ENCODE measurements around the gene ADGRG3.
A peak's percentile ranks its signal among the peaks of the same experiment; 100 is the strongest.
"Not testable (repeated sequence)": the region's sequence is repeated elsewhere in the genome, so short reads cannot be mapped to it uniquely, and the experiment has no call there.

Gene ADGRG3

DNA sequence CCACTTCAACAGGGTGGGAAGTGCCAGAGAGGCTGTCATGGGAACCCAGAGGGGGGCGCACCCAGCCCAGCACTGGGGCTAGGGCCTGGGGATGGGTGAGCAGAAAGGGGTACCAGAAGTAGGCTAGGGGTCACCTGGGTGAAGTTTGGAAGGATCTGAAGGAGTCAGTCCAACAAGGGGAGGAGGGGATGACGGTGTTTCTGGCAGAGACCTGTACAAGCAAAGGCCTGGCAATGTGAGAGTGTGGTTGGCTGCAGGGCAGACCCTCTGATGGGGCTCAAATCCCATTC is 54.0 kb downstream of the ADGRG3 start:
- DNase-seq, result no peak

DNA sequence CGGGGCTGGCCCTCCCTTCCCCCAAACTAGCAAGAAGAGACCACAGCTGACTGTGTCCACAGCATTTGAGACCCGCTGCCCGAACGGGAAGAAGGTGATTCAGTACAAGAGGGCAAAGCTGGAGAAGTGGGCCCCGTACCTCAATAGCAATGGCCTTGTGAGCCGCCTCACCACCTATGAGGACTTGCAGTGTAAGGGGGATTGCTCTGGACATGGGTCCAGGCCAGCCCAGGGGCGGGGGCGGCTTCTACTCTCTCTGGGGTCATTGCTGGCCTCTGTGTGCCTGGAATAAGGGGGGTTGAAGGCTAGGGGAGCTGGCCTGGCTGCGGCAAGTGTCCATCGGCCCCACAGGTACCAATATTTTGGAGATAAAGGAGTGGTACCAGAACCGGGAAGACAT is 54.5 kb downstream of the ADGRG3 start:
- DNase-seq, result no peak

GRCh38 chr16:57723170-57723569 is 55.1 kb downstream of the ADGRG3 start:
- DNase-seq, result no peak

DNA sequence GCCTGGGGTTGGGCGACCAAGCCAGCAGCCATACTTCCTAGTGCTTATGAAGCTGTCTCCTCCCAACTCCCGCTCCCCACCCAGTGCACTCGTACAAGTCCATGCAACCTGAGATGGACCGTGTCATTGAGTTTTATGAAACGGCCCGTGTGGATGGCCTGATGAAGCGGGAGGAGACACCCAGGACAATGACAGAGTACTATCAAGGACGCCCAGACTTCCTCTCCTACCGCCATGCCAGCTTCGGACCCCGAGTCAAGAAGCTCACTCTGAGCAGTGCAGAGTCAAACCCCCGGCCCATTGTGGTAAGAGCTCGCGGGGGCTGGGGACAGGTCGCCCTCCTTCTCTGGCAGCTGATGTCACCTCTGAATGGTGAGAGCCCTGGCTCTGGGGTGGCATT is 56.4 kb downstream of the ADGRG3 start:
- no peak for DNase-seq

DNA sequence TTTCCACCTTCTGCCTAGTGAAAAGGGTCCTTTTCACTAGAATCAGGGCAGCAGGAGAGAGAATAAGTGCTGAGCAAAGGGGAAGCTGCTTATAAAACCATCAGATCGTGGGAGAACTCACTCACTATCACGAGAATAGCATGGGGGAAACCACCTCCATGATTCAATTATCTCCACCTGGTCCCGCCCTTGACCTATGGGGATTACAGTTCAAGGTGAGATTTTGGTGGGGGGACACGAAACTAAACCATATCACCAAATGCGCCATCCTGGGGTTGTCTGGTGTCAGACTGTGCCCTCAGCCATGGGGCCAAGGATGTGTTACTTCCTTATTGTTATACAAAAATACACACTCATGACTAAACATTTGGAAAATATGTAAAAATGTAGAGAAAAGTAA is 57.0 kb downstream of the ADGRG3 start:
- no peak for DNase-seq

DNA sequence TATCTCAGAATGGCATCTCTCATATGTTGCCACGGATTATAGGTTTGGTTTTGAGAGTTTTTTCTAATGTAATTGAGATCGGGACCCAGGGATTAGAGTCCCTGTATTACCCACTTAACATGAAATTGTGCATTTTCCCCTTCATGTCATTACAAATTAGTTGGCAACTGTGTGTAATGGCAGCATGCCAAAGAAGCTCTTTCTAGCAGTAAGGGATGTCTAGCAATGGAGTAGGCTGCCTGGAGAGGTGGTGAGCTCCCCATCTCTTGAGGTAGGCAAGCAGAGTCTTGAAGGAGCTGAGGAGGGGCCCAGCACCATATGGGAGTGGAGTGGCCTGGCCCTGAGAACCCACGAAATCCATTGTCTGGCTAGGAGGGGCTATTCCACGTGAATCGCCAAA is 57.4 kb downstream of the ADGRG3 start:
- DNase-seq, result no peak

DNA sequence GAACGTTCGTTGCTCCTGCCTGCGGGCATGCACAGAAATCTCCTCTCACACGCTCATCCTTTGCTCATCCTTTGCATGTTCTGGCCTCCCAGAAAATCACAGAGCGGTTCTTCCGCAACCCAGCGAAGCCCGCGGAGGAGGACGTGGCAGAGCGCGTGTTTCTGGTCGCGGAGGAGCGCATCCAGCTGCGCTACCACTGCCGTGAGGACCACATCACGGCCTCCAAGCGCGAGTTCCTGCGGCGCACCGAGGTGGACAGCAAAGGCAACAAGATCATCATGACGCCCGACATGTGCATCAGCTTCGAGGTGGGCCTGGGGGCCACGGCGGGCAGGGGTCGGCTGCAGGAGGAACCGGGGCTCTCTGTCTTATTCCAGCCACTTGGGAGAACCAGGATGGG is 57.9 kb downstream of the ADGRG3 start:
- DNase-seq, result no peak

- DNase-seq, result no peak
These were observed 58.4 kb downstream of the ADGRG3 start for GRCh38 chr16:57726433-57726947.

DNA sequence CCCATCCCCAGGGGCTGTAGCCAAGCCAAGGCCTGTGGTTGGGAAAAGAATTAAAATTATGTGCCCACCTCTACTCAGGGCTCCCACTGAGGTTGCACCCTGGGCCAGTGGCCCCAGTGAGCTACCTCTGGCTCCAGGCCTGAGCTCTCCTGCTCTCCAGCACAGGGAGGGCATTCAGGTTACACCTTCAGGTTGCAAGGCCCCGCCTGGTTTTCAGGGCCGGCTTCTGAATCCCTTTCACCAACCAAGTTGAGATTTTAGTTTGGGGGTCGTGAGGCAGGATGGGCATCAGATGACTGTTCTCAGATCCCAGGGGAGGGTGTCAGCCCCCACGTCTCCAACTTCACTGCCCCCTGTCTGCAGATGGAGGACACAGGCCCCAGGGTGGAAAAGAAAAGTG is 59.5 kb downstream of the ADGRG3 start:
- DNase-seq, result no peak

DNA sequence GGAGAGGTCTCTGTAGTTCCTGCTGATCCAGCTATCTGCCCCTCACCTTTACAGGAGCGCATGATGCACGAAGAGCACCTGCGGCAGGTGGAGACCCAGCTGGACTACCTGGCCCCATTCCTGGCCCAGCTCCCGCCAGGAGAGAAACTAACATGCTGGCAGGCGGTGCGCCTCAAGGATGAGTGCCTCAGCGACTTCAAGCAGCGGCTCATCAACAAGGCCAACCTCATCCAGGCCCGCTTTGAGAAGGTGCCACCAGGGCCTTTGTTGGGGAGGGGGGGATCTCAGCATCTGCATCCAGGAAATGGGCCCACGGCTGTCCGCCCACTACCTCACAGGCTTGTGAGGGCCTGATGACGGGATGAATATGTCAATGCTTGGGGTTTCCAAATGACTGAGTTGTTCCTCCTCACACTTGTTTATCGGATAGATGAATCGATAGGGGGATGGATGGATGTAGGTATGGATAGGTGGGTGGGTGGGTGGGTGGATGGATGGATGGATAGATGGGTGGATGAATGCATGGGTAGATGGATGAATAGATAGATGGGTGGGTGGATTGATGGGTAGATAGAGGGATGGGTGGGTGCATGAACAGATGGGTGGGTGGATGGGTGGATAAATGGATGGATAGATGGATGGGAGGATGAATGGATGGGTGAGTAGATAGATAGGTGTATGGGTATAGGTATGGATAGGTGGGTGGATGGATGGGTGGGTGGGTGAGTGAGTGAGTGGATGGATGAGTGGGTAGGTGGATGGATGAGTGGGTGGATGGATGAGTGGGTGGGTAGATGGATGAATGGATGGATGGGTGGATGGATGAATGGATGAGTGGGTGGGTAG is 60.5 kb downstream of the ADGRG3 start:
- no peak for DNase-seq

DNA sequence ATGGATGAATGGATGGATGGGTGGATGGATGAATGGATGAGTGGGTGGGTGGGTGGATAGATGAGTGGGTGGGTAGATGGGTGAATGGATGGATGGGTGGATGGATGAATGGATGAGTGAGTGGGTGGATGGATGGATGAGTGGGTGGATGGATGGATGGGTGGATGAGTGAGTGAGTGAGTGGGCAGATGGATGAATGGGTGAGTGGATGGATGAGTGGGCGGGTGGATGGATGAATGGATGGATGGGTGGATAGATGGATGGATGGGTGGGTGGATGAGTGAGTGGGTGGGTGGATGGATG is 61.0 kb downstream of the ADGRG3 start:
- no peak for DNase-seq

DNA sequence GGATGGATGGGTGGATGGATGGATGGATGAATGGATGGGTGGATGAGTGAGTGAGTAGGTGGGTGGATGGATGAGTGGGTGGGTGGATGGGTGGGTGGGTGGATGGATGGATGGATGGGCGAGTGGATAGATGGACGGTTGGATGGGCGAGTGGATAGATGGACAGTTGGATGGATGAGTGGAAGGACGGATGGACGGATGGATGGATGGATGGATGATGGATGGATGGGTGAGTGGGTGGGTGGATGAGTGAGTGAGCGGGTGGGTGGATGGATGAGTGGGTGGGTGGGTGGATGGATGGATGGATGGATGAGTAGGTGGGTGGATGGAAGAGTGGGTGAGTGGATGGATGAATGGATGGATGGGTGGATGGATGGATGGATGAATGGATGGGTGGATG is 61.7 kb downstream of the ADGRG3 start:
- DNase-seq, result not testable (repeated sequence)

DNA sequence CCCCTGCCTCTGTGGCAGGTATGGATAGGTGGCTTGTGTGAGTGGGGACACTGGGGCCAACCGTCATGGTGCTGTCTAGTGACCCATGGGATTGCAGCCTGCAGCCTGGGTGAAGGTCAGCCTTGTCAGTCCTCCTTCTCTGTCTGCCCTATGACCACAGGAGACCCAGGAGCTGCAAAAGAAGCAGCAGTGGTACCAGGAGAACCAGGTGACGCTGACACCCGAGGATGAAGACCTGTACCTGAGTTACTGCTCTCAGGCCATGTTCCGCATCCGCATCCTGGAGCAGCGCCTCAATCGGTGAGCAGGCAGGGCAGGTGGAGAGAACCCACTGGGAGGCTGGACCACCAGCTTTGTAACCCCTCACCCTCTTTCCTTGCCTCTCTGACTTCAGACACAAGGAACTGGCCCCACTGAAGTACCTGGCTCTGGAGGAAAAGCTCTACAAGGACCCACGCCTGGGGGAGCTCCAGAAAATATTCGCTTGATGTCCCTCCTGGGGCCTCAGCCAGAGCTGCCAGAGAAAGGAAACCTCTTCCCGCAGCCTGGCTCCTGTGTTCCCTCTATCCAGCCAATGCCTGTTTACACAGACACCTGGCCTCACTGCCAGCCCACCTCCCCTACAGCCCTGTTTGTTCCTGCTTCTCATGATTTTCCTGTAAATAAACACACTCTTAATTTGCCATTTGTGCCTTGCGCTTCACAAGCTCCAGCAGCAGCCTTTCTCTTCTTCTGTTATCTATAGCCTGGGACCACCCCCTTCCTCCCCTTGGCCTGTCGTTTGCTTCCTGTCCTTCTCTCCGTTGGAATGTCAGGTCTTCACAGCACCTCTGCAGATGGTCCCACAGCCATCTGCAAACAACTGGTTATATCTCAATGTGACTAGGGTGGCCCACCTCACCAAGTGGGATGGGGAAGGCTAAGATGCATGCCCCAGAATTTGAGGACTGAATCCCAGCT is 62.9 kb downstream of the ADGRG3 start:
- no peak for DNase-seq

GRCh38 chr16:57732037-57732436 is 63.9 kb downstream of the ADGRG3 start:
- DNase-seq, result no peak

DNA sequence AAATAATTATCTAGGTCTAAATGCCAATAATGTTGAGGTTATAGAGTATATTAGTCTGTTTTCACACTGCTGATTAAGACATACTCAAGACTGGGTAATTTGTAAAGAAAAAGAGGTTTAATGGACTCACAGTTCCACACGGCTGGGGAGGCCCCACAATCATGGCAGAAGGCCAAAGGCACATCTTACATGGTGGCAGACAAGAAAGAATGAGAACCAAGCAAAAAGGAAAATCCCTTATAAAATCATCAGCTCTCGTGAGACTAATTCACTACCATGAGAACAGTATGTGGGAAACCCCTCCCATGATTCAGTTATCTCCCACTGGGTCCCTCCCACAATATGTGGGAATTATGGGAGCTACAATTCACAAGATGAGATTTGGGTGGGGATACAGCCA is 64.6 kb downstream of the ADGRG3 start:
- no peak for DNase-seq

DNA sequence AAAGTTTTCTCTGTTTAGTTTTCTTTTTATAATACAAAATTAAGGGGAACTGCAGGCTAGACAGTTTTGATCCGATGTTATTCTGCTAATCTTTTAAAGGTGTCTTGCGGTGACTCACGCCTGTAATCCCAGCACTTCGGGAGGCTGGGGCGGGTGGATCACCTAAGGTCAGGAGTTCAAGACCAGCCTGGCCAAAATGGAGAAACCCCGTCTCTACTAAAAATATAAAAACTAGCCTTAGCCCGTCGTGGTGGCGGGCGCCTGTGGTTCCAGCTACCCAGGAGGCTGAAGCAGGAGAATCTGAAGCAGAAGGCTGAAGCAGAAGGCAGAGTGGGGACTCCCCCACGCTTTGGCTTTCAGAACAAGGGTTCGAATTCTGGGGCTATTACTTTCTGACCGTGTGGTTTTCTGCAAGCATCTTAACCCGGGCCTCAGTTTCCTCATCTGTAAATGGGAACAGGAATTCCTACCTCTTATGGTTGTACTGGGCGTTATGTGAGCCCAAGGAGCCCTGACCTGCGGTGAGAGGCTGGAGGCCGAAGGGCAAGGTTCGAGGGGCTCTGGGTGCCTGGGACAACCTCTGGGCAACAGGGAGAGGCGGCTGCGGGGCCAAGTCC is 66.3 kb downstream of the ADGRG3 start:
- peak in 1 of 2 experiments; percentile 30 for DNase-seq

DNA sequence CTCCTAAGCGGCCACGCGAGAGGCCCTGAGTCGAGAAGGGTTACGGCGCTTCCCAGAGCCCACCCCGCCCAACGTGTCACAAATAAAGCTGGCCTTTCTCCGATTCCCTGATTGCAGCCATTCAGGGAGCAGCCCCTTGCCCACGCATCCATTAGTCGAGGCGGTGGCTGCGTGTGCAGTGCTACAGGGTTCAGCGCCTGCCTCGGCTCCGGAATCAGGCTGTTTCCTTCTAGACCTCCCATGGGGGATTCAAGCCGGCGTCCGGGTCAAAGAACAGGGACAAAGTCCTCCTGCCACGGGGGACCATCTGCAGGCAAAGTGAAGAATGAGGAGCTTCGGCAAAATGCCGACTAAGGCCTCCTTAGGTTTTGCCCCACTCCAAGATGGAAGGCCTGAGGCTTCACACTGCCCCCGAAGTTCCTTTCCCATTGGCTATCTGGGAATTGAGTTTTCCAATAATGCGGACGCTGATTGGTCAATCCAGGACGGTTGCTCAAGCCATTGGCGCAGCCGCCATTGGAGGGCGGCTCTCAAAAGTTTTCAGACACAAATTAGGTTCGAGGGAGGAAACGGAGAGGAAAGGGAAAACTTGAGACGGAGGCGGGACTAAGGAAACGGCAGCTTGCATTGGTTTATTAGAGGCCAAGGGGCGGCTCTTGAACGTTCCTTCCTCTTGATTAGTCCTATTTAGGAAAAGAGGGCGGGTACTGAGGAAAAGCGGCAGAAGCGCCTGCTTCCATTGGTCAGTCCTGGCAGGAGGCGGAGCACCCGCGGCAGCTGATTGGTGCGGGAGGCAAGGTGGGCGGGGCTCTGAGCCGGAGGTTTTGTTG is 67.0 kb downstream of the ADGRG3 start:
- DNase-seq, result peak; percentile 98 to 99

DNA sequence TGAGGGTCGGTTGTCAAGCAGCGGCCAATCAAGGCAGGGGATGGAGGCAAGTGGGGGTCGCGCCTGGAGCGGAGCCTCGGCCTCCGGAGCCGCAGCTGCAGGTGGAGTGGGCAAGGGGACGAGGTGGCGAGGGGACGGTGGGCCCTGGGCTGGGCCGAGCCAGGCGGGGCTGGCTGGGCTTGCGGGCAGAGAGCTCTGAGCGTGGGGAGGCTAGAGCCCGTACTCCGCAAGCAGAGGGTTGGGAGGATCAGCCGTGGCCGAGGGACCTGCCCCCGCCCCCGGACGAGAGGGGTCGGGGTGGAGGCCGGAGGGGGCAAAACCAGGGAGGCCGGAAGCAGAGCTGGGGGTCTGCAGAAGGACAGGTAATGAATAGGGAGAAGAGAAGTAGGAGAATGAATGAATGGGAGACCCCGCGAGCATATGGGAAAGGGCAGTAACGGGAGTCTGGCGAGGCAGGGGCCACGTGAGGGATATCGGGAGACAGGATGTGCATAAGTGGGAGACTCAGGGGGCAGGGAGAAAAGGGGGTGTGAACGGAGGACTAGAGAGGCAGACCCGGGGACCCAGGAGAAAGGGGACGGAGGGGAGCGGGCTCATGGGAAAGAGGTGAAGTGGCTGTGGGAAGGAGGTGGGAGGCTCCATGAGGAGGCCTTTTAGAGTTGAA is 67.8 kb downstream of the ADGRG3 start, which contains the start of gene KATNB1:
TSS of gene KATNB1 (plus strand) at position 16 of the 664 bp plus-strand sequence. CDS start 1,474 bp downstream, outside the sequence.
- no peak for DNase-seq

DNA sequence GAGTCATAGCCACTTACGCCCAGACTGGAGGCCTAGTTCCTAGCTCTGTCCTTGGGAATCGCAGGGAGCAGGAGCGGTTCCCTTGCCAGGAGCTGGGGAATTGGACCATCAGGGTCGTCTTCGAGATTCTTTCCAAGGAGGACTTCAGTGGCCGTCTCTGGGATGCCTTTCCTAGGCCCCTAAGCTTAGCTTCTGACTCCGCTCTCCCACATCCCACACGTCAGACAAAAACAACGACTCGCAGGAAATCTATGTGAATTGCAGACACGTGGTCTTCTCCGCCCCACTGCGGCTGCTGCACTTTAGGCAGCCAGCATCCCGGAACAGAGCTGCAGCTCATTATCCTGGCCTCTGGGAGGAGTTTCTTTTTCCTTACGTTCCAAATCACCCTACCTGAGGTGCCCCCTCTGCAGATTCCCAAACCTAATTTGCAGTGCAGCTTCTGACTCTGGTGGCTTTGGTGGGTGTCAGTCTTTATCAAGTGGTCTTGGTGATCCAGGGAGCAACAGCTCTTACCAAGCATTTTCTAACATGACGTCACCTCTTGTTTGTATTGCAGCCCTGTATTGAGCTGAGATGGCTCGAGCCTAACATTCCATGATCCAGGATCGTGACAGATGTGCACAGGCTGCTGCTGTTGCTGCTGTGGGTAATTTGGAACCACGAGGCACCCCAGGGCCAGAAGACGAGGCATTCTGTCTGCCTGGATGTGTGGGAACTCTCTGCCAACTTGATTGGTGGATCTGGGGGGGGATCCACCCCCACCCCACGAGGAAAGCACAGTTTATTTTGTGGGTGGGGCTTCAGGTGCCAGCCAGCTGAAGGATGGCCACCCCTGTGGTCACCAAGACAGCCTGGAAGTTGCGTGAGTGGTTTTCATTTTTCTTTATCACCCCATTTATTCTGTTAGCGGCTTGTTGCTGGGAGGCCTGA is 68.6 kb downstream of the ADGRG3 start:
- DNase-seq, result peak; percentile 58 to 68

DNA sequence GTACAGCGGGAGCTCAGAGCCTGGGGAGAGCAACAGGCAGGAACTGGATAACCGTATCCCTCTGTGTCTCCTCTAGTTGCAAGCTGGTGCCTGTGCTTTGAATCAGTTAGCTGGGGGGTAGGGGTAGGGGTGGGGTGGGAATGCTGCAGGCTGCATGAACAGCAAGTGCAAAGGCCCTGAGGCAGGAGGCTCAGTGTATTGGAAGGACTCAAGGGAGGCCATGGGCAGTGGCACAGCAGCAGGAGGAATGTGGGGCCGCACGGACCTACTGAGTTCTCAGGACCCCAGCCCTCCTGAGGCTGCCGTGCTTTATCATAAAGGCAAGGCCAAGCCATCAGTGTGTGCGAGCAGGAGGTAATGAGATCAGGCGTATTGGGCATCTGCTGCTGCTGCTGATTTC is 70.7 kb downstream of the ADGRG3 start:
- no peak for DNase-seq

All from activated T-cell treated with anti-CD3 and anti-CD28 coated beads, Interleukin-2, amount 50 U/mL, for 48 hours (primary cell).